GM12875 (cell line): ENCODE measurements around the gene PALD1.

Source experiments
- H3K4me3 ChIP-seq: one replicate; pipeline ENCODE4 v1.5.1; 2011; ENCODE audit warnings: low read depth, low read length, control low read depth
- TF ChIP-seq, protein P1 (sequence below): IDR thresholded peaks from 2 replicates; pipeline ENCODE4 v1.5.1; 2011; ENCODE audit warnings: low read depth, mild to moderate bottlenecking, control low read depth, inconsistent platforms, low read length, moderate library complexity, borderline replicate concordance; ENCODE audit not compliant: insufficient read depth

PALD1 gene

DNA sequence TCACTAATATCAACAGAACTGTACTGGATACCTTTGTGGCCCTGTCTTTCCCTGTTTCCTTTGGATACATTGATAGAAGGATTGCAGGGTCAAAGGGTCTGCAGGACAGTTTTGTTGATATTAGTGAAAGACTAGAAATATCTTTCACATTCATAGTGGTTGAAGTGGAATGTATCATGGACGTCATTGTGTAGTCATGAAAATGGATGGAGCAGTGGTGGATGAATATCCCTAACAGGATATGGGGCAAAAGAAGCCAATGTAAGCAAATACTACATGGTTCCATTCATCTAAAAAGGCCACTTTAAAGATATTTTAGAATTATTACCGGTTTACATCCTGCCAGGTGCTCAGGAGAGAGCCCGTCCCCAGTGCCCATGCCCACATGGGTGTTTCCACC is 23.8 kb downstream of the PALD1 start:
- H3K4me3 ChIP-seq = no peak overlapping the region
- TF ChIP-seq, protein P1, sequence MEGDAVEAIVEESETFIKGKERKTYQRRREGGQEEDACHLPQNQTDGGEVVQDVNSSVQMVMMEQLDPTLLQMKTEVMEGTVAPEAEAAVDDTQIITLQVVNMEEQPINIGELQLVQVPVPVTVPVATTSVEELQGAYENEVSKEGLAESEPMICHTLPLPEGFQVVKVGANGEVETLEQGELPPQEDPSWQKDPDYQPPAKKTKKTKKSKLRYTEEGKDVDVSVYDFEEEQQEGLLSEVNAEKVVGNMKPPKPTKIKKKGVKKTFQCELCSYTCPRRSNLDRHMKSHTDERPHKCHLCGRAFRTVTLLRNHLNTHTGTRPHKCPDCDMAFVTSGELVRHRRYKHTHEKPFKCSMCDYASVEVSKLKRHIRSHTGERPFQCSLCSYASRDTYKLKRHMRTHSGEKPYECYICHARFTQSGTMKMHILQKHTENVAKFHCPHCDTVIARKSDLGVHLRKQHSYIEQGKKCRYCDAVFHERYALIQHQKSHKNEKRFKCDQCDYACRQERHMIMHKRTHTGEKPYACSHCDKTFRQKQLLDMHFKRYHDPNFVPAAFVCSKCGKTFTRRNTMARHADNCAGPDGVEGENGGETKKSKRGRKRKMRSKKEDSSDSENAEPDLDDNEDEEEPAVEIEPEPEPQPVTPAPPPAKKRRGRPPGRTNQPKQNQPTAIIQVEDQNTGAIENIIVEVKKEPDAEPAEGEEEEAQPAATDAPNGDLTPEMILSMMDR = no peak

DNA sequence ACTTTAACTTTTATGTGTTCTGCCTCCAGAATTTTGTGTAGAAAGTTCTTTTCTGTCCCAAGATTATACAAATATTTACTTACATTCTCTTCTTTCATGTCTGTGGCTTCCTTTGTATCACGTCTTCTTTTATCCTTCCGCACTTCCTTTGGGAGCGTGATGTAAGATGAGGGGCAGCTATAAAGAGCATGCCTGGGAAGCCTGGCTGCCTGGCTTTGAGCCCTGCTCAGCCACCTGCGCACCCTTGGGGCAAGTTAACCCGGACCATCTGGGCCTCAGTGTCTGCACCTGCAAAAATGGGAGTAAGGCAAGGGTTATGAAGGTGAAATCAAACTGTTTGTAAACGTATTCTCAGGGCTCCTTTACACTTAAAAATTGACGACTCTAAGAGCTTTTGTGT is 25.2 kb downstream of the PALD1 start:
- no peak overlapping the region for H3K4me3 ChIP-seq
- TF ChIP-seq, protein P1 = no peak

DNA sequence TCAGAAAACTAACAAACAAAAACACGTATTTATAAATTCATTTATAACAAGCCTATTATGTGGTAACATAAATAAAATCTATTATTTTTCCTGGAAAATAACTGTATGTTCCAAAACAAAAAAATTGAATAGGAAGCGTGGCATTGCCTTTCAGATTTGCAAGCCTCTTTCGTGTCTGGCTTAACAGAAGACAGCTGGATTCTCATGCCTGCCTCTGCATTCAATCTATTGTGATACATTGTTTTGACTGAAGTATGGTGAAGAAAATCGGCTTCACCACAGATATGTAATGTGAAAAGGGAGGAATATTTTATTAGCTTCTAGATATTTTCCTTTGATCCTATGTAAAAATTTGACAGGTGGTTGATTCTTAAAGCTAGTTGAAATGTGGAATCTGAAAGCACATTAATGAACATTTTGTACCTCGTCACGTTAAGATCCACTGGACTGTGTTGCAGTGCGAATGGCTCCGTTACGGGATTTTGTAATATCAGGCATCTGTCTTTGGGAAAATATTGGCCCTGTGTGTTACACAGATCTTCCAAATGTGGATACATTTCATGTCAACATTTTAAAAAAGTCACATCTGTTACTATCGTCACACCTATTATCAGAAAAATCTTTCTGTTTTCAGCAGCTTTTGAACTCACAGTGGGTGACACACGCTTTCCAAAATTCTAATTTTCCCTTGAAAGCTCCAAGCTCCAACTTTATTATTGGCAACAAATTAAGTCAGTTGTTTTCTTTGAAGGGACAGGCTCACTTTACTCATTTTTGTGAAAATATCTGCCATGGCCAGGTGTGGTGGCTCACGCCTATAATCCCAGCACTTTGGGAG is 26.2 kb downstream of the PALD1 start:
- TF ChIP-seq, protein P1 = no peak
- no peak overlapping the region for H3K4me3 ChIP-seq

DNA sequence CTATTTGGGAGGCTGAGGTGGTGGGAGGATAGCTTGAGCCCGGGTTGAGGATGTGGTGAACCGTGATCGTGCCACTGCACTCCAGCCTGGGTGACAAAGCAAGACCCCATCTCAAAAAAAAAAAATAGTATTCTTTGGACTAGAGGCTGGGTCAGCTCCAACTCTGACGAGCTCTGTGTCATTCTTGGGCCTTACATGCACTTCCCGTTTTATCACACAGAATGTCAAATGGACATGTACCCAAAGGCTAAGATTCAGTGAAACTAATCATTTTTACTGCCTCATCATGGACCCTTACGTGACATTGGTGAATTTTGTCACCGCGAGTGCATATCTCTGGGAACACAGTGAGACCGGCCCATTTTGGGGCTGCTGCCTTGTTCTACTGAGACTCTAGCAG is 27.3 kb downstream of the PALD1 start:
- H3K4me3 ChIP-seq = no peak overlapping the region
- TF ChIP-seq, protein P1 = no peak

DNA sequence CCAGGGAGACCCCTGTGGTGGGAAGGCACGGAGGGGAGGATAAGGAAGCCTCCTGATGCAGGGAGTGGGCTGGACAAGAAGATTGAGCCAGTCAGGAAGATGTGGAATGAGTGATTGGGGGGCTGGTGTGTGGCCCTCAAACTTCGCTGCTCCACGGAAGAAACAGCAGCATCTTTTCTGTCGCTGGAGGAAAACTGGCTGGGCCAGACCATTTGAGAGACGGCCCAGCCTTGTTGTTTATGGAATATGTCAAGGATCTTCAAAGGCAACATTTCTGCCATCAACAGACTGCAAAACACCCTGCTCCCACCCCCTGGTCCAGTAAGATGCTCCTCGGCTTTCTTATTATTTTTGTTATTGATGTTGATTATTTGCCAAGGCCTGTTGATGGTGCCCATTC is 29.4 kb downstream of the PALD1 start:
- no peak overlapping the region for H3K4me3 ChIP-seq
- TF ChIP-seq, protein P1 = no peak

DNA sequence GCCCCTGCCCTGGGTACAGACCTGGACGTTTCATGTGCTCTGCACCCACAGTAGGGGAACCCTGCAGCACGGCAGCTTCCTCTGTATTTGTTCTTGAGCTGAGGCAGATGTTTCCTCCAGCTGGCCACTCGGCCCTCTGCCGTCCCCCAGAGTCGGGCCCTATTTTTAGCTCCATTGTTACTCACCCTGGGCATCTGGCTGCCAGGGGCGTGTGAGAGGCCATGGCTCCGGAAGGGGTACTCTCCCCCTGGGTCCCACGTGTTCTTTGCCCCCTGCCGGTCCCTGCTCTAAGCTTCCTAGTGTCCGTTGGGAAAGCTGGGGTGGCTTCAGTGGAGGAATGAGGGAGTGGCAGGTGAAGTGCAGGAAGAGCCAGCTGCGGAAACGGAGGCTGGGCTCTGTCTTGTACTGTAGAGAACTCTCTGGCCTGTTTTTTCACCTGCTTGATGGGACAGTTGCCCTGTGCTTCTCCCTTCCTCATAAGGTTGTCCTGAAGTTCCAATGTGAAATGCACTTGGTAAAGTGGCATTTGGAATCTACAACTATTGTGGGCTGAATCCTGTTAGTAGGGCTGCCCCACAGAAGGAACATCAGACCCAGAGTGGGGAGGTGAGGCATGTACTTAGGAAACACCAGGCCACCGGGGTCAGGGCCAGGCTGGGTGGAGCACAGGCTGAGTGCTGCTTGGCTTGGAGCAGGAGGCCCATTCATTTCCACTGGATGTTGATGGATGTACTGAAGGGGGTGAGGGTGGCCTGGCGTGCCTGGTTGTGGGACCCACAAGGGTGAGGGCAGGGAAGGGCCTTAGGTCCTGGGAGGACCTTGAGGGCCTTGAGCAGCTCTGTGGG is 30.6 kb downstream of the PALD1 start:
- no peak overlapping the region for H3K4me3 ChIP-seq
- TF ChIP-seq, protein P1 = no peak

DNA sequence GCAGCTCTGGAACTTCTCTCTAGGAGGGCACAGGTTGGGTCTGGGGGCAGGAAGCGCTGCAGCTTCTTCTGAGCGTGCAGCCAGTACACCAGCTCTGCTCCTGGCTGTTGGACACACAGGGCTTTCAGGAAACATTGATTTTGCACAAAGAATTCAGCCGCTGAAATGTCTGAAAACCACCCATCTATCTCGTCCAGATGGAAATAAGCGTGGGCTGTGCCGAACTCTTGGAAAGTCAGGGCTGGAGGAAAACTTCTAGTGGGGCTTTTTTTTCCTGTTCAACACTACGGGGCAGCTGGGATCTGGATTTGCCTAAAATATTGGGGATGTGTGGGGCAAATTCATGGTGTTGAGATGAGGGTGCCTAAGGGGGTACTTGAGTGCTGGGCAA is 31.2 kb downstream of the PALD1 start:
- H3K4me3 ChIP-seq = no peak overlapping the region
- TF ChIP-seq, protein P1 = no peak
